Activated CD8-positive, alpha-beta memory T cell treated with anti-CD3 and anti-CD28 coated beads for 24 hours (primary cell): ENCODE results near the gene WDR93.

ENCODE experiments used
- DNase-seq: peaks from one replicate; pipeline ENCODE4 v3.0.0-alpha.2; 2020

WDR93 gene

GRCh38 chr15:89693091-89693490 lies 2.5 kb downstream of the WDR93 start:
- no peak for DNase-seq

- DNase-seq: no peak
Observed at GRCh38 chr15:89693696-89694095, 3.1 kb downstream of the WDR93 start.

DNA sequence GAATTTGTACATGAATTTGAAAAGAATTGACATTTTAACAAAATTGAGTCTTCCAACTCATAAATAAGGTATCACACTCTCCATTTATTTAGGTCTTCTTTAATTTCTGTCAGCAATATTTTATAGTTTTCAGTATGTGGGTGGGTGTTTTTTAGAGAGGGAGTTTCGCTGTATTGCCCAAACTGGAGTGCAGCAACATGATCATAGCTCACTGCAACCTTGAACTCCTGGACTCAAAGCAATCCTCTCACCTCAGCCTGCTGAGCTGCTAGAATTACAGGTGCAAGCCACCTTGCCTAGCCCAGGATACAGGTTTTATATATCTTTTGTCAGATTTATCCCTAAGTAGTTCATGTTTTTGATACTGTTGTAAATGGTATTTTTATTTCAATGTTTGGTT lies 4.6 kb downstream of the WDR93 start:
- DNase-seq: no peak

DNA sequence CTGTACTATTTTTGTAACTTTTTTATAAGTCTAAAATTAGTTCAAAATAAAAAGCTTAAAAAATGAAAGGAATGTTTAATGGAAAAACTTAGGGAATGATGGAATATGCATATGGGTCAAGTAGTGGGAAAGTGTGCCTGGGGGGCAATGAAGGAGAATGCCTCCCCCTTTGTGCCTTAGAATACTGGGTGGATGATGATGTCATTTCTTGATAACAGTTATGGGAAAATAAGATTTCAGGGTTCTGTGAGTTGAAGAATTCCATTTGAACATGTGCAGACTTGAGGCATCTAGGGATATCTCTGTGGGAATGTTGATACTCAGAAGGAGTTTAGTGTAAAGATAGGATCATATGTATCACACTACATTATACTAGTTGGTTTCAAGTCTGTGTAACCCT lies 13.8 kb downstream of the WDR93 start:
- no peak for DNase-seq

GRCh38 chr15:89707577-89707976 lies 17.0 kb downstream of the WDR93 start:
- no peak for DNase-seq

DNA sequence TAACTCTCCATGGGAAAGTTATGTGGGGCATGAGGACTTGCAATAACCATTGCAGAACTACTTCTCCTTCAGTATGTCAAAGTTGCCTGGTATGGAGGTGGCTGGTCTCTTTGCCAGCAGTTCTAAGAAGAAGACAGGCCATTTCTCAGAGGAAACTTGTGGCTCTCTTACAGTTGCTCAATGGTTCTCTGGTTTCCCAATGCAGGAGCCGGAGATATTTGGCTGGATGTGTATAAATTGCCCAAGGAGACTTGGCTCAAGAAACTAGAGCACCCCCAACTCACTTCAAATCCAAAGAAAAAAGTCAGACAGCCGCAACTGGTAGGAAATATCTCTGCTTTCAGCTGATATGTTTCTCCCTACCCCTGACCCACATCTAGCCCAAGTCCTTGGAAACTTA lies 24.2 kb downstream of the WDR93 start:
- no peak for DNase-seq

DNA sequence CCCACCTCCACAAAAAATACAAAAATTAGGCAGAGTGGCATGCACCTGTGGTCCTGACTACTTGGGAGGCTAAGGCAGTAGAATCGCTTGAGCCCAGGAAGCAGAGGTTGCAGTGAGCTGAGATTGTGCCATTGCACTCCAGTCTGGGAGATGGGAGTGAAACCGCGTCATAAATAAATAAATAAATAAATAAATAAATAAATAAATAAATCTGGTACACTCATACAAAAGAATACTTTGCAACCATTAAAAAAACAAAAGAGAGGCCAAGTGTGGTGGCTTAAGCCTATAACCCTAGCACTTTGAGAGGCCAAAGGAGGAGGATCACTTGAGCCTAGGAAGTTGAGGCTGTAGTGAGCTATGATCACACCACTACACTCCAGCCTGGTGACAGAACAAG lies 32.4 kb downstream of the WDR93 start:
- DNase-seq: no peak

DNA sequence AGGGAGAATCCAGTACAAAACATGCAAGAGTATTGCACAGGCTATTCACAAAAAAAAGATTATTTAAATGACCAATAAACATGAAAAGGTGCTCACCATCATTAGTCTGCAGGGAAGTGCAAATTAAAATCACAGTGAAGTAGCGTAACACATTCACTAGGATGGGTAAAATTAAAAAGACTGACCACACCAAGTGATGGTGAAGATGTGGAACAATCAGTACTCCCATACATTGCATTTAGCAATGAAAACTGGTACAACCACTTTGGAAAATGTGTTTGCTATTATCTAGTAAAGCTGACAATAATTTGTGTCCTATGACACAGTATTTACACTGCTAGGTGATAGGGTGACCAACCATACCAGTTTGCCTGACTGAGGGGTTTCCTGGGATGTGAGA lies 34.0 kb downstream of the WDR93 start:
- no peak for DNase-seq

DNA sequence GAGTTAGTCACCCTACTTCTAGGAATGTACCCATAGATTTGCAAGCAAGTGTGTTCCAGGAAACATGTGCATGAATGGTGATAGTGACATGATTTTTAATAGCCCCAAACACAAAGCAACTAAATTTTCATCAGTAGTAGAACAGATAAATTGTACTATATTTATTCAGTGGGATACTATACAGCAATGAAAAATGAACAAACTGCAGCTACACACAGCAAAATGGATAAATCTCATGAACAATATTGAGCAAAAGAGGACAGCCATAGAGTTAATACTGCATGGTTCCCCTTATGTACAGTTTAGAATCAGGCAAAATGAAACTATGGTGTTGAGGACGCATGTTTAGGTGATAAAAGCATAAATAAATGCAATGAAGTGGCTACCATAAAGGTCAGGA lies 34.5 kb downstream of the WDR93 start:
- no peak for DNase-seq

DNA sequence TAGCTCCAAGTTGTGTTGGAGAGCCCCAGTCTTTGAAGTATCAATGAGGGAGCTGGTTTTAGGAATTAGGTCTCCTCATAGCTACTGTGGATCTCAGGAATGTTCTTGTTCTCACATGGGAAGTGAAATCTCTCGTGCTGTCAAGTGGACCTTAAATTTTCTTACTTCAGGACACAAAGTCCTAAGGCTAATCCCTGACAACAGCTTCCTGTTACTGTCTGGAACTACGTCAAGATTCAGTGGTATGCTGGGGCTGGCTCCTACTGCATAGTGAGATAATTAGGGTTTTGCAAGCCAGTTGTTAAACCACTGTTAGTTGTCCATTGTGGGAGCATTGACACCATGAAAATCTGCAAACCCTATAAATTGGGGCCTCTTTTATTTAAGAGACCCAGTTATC lies 37.6 kb downstream of the WDR93 start:
- DNase-seq: no peak

DNA sequence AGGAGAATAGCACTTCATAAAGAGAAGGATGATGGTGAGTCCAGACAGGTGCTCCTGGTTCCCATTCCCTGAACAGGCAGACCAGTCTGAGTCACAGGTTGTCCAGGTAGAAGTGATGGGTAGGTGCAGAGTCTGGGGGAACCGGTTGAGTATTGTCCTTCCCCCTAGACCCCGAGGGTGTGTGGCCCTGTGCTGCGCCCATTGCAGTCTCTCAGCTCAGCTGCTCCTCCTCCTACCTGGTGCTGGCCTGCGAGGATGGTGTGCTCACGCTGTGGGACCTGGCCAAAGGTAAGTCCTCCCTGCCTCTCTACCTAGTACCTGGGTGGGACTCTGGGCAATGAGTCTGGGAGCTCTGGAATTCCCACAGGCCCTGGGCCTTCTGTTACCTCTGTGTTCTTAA lies 40.7 kb downstream of the WDR93 start:
- DNase-seq: no peak

- no peak for DNase-seq
Observed at GRCh38 chr15:89732451-89733172, 42.0 kb downstream of the WDR93 start.

DNA sequence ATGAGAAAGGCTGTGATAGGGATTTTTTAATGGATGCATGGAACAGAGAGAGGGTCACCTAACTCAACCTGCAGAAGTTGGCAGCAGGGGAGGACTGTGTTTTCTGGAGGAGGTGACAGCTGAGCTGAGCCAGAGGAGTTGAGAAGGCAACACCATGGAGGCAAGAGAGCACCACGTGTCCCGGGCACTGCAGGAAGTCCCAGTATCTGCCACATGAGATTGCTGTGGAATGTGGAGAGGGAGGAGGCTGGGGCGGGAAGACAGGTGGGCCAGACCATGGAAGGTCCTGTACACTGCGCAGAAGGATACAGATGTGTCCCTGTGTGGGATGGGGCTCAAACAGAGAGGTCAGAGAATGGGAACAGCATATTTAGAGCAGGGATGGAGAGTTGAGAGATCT lies 45.2 kb downstream of the WDR93 start:
- no peak for DNase-seq

DNA sequence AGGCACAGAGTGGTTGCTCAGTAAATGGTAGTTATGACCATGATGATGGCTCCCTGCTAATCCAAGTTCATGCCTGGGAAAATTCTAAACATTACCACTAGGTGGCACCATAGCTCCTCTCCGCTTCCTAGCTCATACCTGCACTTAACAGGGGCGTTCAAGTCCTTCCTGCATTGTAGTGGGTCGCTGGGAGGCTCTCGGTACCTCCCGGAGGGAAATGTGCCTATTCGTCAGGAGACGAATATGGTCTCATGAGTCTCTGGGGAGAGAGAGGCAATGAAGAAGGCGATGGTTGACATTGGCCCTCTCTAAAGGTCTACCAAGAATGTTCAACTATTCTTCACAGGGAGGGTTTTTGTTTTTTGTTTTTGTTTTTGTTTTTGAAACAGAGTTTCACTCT lies 49.5 kb downstream of the WDR93 start:
- peak; percentile 74 for DNase-seq

- no peak for DNase-seq
Observed at GRCh38 chr15:89743011-89743410, 52.4 kb downstream of the WDR93 start.

GRCh38 chr15:89743594-89743993 lies 53.0 kb downstream of the WDR93 start:
- no peak for DNase-seq

DNA sequence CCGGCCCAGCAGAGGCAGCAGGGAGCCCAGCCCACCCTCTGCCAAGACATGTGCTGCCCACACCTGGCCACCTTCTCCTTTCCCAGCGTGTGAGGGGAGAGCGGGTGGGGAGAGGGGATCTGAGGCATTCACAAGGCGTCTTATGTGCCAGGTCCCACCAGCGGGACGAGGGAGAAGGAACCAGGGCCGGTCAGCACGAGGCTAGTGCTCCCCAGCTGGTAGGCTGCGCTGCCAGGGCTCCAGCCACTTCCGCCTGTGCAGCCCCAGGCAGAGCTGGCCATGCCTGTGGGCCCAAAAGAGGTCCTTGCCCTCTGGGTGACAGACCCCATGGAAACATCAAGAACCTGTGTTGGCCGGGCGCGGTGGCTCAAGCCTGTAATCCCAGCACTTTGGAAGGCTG lies 54.5 kb downstream of the WDR93 start:
- DNase-seq: no peak

GRCh38 chr15:89745768-89746167 lies 55.2 kb downstream of the WDR93 start:
- DNase-seq: no peak

GRCh38 chr15:89746386-89746780 lies 55.8 kb downstream of the WDR93 start:
- no peak for DNase-seq

DNA sequence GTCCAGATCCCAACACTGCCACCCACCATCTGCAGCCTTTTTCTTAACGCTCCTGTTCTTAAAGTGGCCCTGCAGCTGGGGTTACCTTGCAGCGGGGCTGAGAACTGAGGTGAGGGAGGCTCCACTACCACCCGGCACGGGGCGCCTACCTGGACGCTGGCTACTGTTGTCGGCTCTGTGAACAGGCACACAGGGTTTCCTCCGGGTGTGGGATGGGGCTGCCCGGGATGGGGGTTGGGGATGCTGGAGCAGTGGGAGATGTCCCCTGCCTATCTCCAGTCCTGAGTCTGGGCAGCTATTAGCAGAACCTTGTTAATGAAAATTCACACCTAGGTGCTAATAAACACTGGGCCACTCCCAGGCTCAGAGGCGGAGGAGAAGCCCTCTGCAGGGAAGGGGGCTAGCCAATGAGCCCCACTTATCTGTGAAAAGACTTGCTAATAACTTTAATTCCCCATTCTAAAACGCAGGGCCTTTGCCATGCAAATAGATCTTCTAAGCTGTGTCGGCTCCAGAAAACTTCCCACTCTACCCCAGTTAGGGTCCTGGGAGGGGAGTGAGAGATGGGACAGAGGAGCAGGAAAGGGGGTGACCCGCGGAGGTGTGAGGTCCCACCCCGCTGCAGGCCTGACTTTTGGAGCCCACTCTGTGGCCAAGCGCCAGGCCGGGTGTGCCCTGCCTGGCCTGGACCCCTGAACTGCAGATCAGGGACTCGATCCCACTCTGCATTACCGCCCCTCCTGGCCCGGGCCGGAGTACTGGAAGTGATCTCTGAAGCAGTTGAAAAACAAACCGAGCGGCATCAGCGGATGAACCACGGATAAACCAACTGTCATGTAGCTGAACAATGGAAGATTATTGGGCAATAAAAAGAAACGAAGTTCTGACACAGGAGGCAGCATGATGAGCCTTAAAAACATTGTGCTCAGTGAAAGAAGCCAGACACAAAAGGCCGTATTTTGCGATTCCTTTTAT lies 57.4 kb downstream of the WDR93 start:
- no peak for DNase-seq

GRCh38 chr15:89749054-89749453 lies 58.4 kb downstream of the WDR93 start:
- no peak for DNase-seq

DNA sequence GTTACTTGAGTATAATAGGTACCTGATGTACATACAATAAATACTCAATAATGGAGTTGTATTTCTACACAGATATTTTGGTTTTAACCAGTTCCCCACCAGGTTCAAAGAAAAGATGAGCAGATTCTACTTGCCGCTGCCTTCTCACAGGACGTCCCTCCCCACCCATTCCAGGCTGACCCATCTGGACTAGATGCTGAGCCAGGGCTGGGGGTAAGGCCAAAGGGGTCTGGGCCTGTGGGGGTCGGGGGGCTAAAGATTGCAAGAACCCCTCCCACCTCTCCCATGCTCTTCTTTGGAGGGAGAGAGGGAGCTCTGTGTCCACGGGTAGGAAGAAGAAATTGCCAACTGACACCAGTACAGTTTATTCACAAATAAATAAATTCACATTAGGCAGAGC lies 58.9 kb downstream of the WDR93 start:
- no peak for DNase-seq

- peak; percentile 71 for DNase-seq
Observed at GRCh38 chr15:89749951-89750559, 59.4 kb downstream of the WDR93 start.
